ENCODE measurements around the gene HMGXB4.

The HMGXB4 gene

DNA sequence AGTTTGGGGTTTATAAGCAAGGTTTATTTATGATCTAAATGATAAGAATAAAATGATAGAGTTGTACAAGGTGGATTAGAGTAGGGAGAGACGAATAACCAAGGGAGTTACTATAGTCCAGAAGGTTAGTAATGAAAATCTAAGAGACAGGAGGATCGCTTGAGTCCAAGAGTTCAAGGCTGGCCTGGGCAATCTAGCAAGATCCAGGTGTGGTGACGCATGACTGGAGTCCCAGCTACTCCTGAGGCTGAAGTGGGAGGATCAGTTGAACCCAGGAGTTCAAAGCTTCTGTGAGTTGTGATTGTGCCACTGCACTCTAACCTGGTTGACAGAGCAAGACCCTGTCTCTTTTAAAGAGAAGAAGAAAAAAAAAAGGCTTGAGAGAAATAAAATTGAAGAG lies 12.3 kb downstream of the HMGXB4 start:
- TF ChIP-seq, protein P1, sequence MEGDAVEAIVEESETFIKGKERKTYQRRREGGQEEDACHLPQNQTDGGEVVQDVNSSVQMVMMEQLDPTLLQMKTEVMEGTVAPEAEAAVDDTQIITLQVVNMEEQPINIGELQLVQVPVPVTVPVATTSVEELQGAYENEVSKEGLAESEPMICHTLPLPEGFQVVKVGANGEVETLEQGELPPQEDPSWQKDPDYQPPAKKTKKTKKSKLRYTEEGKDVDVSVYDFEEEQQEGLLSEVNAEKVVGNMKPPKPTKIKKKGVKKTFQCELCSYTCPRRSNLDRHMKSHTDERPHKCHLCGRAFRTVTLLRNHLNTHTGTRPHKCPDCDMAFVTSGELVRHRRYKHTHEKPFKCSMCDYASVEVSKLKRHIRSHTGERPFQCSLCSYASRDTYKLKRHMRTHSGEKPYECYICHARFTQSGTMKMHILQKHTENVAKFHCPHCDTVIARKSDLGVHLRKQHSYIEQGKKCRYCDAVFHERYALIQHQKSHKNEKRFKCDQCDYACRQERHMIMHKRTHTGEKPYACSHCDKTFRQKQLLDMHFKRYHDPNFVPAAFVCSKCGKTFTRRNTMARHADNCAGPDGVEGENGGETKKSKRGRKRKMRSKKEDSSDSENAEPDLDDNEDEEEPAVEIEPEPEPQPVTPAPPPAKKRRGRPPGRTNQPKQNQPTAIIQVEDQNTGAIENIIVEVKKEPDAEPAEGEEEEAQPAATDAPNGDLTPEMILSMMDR (IDR thresholded peaks at IDR 0.05; ENCODE audit: control extremely low read depth, extremely low read depth, low read depth, missing control alignments), result no peak
- POLR2A ChIA-PET, result no interaction called here
- no peak for DNase-seq (ENCODE audit: extremely low spot score)
- CTCF ChIA-PET, result interaction anchor here (1.4 kb wide), 1 partner anchor 12 kb away, joined by 4 read pairs; the partner anchor contains the start of gene HMGXB4

DNA sequence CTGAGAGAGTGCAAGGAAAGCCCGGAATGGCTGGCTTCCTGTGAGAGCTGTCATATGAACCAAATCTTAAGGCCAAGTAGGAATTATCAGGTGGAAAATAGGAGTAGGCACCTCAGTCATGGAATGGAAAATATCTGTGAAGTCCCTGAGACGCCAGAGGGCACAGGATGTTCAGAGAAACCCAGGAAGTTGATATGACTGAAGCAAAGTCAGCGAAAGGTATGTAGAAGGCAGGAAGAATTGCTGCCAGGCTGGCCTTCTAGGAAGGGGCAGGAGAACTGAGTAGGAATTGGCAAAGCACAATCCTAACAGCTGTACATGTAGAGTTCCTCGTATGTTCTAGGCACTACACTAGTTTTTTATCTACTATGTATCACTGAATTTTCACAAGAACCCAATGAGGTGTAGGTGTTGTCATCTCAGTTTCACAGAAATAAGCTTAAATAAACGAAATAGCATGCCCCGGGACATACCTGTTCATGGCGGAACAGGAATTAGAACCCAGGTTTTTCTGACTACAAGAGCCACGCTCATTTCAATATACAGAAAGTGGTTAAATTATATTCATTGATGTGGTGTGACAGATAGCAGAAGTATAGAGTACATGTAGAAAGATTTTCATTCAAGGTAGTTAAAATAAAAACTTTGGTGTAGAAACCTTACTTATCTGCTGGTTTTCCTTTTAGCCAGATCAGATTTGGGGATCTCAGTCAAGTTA lies 17.0 kb downstream of the HMGXB4 start:
- CTCF ChIA-PET, result interaction anchor here (1.0 to 2.9 kb wide), 4 partner anchors 7 to 17 kb away, joined by 3 to 8 read pairs (median 4); no protein-coding TSS in a partner anchor
- DNase-seq (ENCODE audit: extremely low spot score), result no peak
- TF ChIP-seq, protein P1 (IDR thresholded peaks at IDR 0.05; ENCODE audit: control extremely low read depth, extremely low read depth, low read depth, missing control alignments), result no peak
- POLR2A ChIA-PET, result no interaction called here

DNA sequence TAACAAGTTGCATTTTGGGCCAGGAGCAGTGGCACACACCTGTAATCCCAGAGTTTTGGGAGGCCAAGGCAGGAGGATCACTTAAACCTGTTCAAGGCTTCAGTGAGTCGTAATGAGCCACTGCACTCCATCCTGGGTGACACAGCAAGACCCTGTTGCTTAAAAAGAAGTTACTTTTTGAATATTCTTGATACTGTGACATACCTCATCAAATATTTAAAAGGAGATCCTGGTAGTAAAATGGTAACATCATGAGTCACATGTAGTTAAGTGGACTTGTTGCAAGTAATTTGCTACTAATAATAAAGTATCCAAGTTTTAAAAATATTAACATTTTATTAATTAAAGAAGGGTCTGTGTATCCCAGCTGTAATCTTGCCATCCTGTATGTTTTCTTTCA lies 18.3 kb downstream of the HMGXB4 start:
- CTCF ChIA-PET, result interaction anchor here (2.9 kb wide), 1 partner anchor 11 kb away, joined by 8 read pairs; no protein-coding TSS in a partner anchor
- TF ChIP-seq, protein P1 (IDR thresholded peaks at IDR 0.05; ENCODE audit: control extremely low read depth, extremely low read depth, low read depth, missing control alignments), result no peak
- POLR2A ChIA-PET, result interaction anchor here (0.7 kb wide), 1 partner anchor 12 kb away, joined by 6 read pairs; no protein-coding TSS in a partner anchor

DNA sequence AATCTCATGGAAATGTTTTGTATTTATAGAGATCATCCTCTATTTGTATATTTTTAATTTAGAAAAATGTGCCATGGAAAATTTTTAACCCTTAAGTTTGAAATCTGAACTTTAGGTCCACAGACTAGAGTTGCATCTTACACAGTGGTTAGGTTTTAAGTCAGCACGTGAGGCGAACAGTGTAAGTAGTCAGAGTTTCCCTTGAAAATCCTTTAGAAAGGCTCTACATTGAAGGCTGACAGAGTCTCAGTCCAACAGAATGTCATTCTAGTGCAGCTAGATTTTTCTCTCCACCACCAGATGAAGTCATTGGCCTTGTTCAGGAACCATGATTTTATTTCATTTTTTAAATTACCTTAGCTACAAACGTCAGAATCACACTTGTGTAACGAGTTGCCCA lies 18.7 kb downstream of the HMGXB4 start:
- ChIA-PET CTCF (interaction anchor here (2.9 kb wide), 1 partner anchor 11 kb away, joined by 8 read pairs; no protein-coding TSS in a partner anchor), POLR2A (no interaction called here)
- DNase-seq (ENCODE audit: extremely low spot score), result no peak
- TF ChIP-seq, protein P1 (IDR thresholded peaks at IDR 0.05; ENCODE audit: control extremely low read depth, extremely low read depth, low read depth, missing control alignments), result no peak

More for the DNA sequence above, 18.3 kb downstream of the HMGXB4 start:
- DNase-seq (ENCODE audit: extremely low spot score), result no peak

DNA sequence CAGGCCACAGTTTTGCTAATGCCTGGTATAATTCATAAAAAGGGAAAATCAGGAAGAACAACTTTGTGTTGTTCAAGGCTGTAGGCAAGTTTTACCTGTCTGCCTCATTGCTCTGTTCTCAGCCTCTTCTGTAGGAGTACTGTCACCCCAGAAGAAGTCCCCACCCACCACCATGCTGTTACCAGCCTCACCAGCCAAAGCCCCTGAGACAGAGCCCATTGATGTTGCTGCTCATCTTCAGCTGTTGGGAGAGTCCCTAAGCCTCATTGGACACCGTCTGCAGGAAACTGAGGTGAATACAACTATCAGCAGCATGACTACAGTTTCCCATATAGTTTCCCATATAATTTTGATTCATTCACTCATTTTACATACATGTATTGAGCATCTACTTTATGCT lies 30.8 kb downstream of the HMGXB4 start:
- ChIA-PET POLR2A (no interaction called here), CTCF (interaction anchor here (0.9 kb wide), 1 partner anchor 9 kb away, joined by 3 read pairs; no protein-coding TSS in a partner anchor)
- TF ChIP-seq, protein P1 (IDR thresholded peaks at IDR 0.05; ENCODE audit: control extremely low read depth, extremely low read depth, low read depth, missing control alignments), result no peak
- DNase-seq (ENCODE audit: extremely low spot score), result no peak

DNA sequence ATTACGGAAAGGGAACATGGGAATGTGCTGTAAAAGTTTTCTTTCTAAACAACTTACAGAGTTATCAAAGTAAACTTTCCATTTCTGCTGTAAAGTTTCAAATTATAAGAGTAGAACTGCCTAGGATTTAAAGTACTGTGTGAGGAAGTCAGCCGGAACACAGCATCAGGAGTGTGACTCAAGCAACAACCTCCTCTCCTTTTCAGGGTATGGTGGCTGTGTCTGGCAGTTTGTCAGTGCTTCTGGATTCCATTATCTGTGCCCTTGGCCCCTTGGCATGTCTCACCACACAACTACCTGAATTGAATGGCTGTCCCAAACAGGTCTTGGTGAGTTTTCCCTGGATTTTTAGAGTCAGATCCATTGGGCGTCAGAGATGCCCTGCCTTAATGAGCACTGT lies 35.5 kb downstream of the HMGXB4 start:
- no peak for DNase-seq (ENCODE audit: extremely low spot score)
- TF ChIP-seq, protein P1 (IDR thresholded peaks at IDR 0.05; ENCODE audit: control extremely low read depth, extremely low read depth, low read depth, missing control alignments), result no peak
- ChIA-PET CTCF (no interaction called here), POLR2A (no interaction called here)

All from GM10248 (cell line).